Measurements from ENCODE around the gene ZNF625.

Gene ZNF625

GRCh38 chr19:12156223-12157058 is at the start of gene ZNF625:
Gene ZNF625, minus strand, starts transcription at chr19:12156734. Its CDS starts 176 bp downstream, at chr19:12156558.
- DNase-seq (ENCODE audit: low read depth in 2 of 2), result no peak

GRCh38 chr19:12205296-12205695 is 48.8 kb upstream of the ZNF625 start:
- DNase-seq (ENCODE audit: low read depth in 2 of 2), result no peak

GRCh38 chr19:12202250-12202649 is 45.7 kb upstream of the ZNF625 start:
- DNase-seq (ENCODE audit: low read depth in 2 of 2), result peak in 1 of 2 donors; percentile 37

- no peak for DNase-seq (ENCODE audit: low read depth in 2 of 2)
These were observed 43.4 kb upstream of the ZNF625 start for GRCh38 chr19:12199757-12200419.

- DNase-seq (ENCODE audit: low read depth in 2 of 2), result no peak
These were observed 41.6 kb upstream of the ZNF625 start for GRCh38 chr19:12198136-12198535.

GRCh38 chr19:12194827-12195731 is 38.5 kb upstream of the ZNF625 start:
- DNase-seq (ENCODE audit: low read depth in 2 of 2), result peak; percentile 41 to 73

- no peak for DNase-seq (ENCODE audit: low read depth in 2 of 2)
These were observed 31.1 kb upstream of the ZNF625 start for GRCh38 chr19:12187625-12188024.

- DNase-seq (ENCODE audit: low read depth in 2 of 2), result no peak
These were observed 23.8 kb upstream of the ZNF625 start for GRCh38 chr19:12180377-12180776.

GRCh38 chr19:12166626-12167025 is 10.1 kb upstream of the ZNF625 start:
- no peak for DNase-seq (ENCODE audit: low read depth in 2 of 2)

GRCh38 chr19:12163826-12164225 is 7.3 kb upstream of the ZNF625 start:
- DNase-seq (ENCODE audit: low read depth in 2 of 2), result no peak

GRCh38 chr19:12162882-12163806 is 6.6 kb upstream of the ZNF625 start, which contains the start of gene ZNF136:
Gene ZNF136, plus strand, starts transcription at chr19:12163096. Its CDS starts 108 bp downstream, at chr19:12163204.
- DNase-seq (ENCODE audit: low read depth in 2 of 2), result peak; percentile 84 to 88

- no peak for DNase-seq (ENCODE audit: low read depth in 2 of 2)
These were observed 6.0 kb upstream of the ZNF625 start for GRCh38 chr19:12162513-12162881.

GRCh38 chr19:12159773-12160414 is 3.4 kb upstream of the ZNF625 start:
- DNase-seq (ENCODE audit: low read depth in 2 of 2), result no peak

GRCh38 chr19:12155324-12155860 is 1.1 kb downstream of the ZNF625 start:
- no peak for DNase-seq (ENCODE audit: low read depth in 2 of 2)

GRCh38 chr19:12145348-12145747 is 11.2 kb downstream of the ZNF625 start:
- no peak for DNase-seq (ENCODE audit: low read depth in 2 of 2)

GRCh38 chr19:12141405-12141736 is 15.2 kb downstream of the ZNF625 start:
- no peak for DNase-seq (ENCODE audit: low read depth in 2 of 2)

- DNase-seq (ENCODE audit: low read depth in 2 of 2), result peak; percentile 69 to 72
These were observed 15.8 kb downstream of the ZNF625 start for GRCh38 chr19:12140545-12141404.

GRCh38 chr19:12139885-12140544 is 16.5 kb downstream of the ZNF625 start, which contains the start of gene ZNF20:
Gene ZNF20, minus strand, starts transcription at chr19:12140350. Its CDS starts 168 bp downstream, at chr19:12140182.
- peak; percentile 75 to 80 for DNase-seq (ENCODE audit: low read depth in 2 of 2)

GRCh38 chr19:12139269-12139668 is 17.3 kb downstream of the ZNF625 start:
- no peak for DNase-seq (ENCODE audit: low read depth in 2 of 2)

All from activated CD8-positive, alpha-beta memory T cell treated with anti-CD3 and anti-CD28 coated beads for 4 hours (primary cell).